Mononuclear cell (primary cell): ENCODE results near the gene TTLL8. TPM values are rescaled to one million over a fixed set of nuclear protein-coding genes. Genes with fewer than 3 reads are reported as not detected.

Source experiments
- H3K27me3 ChIP-seq: 2 replicates; pipeline ENCODE4 v1.6.0; 2011; ENCODE audit warnings: low read length, control low read depth; ENCODE audit not compliant: insufficient read depth
- H3K4me1 ChIP-seq: 2 replicates; pipeline ENCODE4 v1.5.1; 2011; ENCODE audit warnings: mild to moderate bottlenecking, low read length, control low read depth; ENCODE audit not compliant: insufficient read depth
- H3K4me3 ChIP-seq: 2 replicates; pipeline ENCODE4 v1.5.1; 2011; ENCODE audit warnings: mild to moderate bottlenecking, low read length, moderate library complexity
- H3K9me3 ChIP-seq: 2 replicates; pipeline ENCODE4 v1.5.1; 2011; ENCODE audit warnings: low read depth, mild to moderate bottlenecking, control low read depth, low read length
- total RNA-seq: library from RNA; depleted of rRNA; stranded (reverse); fragments of >200 nt; gene quantifications from one replicate; pipeline ENCODE4 v1.2.3, GENCODE V29; 2012

The TTLL8 gene
- total RNA-seq, 1 donor, result not detected

DNA sequence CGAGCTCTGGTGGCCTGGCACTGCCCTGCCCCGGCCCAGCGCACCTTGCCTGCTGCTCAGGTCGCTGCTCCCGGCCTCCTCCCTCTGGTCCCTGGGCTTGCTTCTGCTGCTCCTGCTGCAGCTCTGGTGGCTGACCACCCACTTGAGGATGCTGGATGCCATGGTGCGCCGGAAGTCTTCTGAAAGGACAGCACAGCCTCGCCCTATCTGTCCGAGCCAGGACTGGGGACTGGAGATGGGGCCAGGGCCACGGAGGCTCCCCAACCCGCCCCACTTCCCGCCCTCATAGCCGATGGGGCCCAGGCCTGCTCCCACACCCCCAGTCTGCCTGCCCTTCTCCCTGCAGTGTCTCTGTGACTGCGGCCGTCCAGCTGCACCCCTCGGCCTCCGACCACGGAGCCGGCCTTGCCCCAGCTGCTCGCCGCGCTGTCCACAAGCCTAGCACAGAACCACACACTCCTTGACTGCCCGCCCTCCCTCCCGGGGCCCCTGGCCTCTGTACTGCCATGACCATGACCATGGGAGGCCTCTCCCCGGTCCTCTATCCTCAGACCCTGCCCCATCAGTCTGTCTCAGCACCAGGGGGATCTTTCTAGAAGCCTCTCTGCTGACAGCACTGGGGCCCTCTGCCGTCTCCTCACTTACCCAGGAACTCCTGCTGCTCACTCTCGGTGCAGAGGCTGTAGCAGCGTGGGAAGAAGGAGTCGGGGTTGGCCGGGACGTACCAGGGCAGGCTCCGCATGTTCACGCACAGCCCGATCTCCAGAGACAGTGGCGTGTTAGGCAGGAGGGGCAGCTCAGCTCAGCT, 12.7 kb downstream of the TTLL8 start:
- Histone ChIP-seq H3K4me3 (no peak overlapping the region), H3K27me3 (no peaks in the 10 kb centered on the region), H3K4me1 (no peaks in the 10 kb centered on the region), H3K9me3 (no peaks in the 10 kb centered on the region)

DNA sequence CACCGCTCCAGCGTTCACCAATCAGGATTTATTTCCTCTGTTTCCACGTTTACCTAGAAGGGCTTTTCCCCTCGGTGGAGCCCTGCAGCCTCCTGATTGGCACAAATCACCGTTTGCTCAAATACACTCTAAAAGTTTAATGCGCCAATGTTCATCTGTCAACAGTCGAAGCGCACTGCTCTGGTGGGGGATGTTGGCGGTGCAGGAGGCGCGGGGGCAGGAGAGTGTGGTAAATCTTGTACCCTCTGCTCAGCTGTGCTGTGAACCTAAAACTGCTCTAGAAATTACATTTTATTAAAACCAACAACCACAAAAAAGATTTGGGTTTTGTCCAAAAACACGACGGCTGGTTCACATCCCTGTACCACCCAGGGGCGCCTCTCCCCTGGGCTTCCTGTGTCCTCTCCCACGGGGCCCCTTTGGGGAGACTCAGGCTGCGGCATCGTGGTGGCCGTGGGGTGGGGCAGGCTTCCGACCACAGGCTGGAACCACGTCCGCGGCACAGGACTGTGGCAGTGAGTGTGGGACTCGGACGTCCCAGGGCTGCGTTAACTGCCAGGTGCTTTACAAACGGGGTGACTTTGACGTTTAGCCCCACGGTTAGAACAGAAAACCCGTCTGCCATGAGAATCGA, 13.5 kb downstream of the TTLL8 start:
- H3K27me3 ChIP-seq, result no peaks in the 10 kb centered on the region
- H3K4me3 ChIP-seq, result no peak overlapping the region
- no peaks in the 10 kb centered on the region for H3K4me1 ChIP-seq
- no peaks in the 10 kb centered on the region for H3K9me3 ChIP-seq

DNA sequence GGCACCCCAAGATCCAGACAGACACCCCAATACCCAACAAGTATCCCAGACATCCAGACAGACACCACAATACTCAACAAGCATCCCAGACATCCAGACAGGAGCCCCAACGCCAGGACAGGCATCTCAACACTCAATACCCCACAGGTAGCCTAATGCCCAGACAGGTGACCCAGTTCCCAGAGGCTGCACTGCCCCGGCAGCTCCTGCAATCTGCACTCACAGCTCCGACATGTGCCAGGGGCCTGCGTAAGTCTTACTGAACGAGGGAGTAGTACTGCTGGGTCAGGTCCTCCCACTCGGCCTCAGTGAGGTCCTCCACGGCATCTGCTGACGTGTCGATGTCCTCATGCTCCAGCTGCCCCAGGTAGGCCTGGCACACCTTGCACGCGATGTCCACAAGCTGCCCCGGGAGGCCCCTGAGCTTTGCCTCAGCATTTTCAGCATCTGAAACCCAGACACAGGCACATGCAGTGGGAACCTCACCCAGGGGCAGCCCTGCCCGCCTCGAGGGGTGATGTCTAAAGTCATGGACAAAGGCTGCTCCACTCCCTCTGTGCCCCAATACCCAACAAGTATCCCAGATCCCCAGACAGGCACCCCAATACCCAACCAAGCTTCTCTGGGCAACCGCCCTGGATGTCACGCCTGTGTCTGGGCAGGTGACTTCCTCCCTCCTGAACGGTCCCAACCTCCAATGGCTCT, 16.6 kb downstream of the TTLL8 start:
- Histone ChIP-seq H3K27me3 (no peaks in the 10 kb centered on the region), H3K4me3 (no peak overlapping the region), H3K4me1 (no peaks in the 10 kb centered on the region), H3K9me3 (no peaks in the 10 kb centered on the region)

DNA sequence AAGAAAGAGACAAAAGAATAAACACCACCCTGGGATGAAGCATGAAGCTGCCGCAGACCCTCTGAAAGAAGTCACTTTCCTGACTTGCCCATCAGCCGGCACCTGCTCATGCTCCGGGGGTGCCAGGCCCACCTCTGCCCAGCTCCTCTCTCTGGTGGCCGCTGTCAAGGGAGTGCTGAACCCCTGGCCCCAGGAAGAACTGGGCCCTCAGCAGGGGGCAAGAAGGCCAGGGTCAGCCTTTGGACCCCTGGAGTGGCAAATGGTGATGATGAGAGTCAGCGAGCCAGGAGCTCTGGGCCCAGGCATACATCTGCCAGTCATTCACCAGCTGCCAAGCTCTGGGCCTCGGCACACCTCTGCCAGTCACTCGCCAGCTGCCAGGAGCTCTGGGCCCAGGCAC, 17.4 kb downstream of the TTLL8 start:
- Histone ChIP-seq H3K4me3 (no peak overlapping the region), H3K27me3 (no peaks in the 10 kb centered on the region), H3K9me3 (no peaks in the 10 kb centered on the region), H3K4me1 (no peaks in the 10 kb centered on the region)

DNA sequence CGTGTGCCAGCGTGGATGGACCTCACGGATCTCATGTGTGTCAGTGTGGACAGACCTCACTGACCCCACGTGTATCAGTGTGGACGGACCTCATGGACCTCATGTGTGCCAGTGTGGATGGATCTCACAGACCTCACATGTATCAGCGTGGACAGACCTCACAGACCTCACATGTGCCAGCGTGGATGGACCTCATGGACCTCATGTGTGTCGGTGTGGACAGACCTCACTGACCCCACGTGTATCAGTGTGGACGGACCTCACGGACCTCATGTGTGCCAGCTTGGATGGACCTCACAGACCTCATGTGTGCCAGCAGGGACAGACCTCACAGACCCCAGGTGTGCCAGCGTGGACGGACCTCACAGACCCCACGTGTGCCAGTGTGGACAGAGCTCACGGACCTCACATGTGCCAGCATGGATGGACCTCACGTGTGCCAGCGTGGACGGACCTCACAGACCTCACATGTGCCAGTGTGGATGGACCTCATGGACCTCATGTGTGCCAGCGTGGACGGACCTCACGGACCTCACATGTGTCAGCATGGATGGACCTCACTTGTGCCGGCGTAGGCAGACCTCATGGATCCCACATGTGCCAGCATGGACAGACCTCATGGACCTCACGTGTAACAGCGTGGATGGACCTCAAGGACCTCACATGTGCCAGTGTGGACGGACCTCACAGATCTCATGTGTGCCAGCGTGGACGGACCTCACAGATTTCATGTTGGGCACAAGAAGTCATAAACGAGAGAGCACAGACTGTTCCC, 18.2 kb downstream of the TTLL8 start:
- H3K4me3 ChIP-seq, result no peak overlapping the region
- H3K9me3 ChIP-seq, result no peaks in the 10 kb centered on the region
- no peaks in the 10 kb centered on the region for H3K4me1 ChIP-seq
- H3K27me3 ChIP-seq, result no peaks in the 10 kb centered on the region

DNA sequence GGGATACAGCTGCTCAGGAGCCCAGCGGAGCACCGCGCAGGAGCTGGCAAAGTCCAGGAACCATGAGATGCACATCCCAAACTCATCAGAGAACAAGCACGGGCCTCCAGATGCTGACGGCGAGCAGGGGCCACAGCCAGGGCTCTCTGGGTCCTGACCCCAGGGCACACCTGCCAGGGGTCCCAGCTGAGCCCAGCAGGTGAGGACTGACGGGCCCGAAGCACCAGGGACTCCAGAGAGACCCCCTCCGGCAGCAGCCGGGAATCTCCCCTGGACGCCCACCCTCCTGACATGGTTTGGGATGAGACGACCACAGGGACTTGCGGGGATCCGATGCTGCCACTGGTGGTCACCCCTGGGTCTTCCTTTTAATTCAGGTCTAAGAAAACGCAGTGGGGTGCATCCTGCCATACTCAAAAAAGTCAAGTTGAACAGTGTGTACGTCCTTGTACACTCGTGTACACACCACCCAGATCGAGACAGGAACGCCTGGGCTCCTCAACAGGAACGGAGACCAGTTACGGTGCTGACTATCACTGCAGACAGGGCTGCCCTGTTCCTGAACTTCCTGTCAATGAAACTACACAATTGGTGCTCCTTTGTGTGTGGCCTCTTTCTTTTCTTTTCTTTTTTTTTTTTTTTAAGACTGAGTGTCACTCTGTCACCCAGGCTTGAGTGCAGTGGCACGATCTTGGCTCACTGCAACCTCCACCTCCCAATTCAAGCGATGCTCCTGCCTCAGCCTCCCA, 21.9 kb downstream of the TTLL8 start:
- Histone ChIP-seq H3K27me3 (no peaks in the 10 kb centered on the region), H3K9me3 (no peaks in the 10 kb centered on the region), H3K4me3 (no peak overlapping the region), H3K4me1 (no peaks in the 10 kb centered on the region)

DNA sequence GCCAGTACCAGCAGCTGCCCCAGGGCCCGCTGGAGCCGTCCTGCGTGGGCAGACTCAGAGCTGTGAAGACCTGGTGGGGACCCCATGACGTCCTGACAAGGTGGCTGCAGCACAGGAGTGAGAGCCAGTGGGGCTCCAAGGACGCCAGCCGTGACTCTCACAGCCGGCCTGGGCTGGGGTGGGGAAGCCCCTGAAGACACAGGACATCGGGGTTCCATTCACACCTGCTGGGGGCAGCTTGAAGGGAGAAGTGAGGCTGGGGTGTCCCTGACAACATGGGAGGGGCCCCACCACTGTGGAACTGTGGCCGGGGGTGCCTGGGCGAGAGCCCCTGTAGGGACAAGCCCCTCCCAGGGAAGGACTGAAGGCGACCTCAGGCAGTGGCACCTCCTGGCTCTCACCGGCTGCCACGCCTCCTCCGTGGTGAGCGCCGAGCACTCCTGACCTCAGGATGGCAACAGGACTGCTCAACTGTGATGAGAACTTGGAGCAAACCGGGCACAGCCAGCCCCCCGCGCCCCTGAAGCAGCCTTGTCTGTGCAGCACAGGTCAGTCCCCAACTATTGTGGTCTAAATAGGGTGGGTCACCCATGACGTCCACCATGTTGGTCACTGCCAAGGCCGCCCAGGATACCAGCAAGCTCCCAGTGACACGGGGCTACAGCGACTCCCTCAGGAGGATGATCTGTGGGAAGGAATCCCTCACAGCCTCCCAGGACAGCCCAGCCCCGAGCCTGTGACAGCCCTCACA, 22.8 kb downstream of the TTLL8 start:
- no peak overlapping the region for H3K4me3 ChIP-seq
- H3K27me3 ChIP-seq, result no peaks in the 10 kb centered on the region
- peaks cover 3% of the 10 kb centered on the region for H3K4me1 ChIP-seq
- H3K9me3 ChIP-seq, result no peaks in the 10 kb centered on the region

DNA sequence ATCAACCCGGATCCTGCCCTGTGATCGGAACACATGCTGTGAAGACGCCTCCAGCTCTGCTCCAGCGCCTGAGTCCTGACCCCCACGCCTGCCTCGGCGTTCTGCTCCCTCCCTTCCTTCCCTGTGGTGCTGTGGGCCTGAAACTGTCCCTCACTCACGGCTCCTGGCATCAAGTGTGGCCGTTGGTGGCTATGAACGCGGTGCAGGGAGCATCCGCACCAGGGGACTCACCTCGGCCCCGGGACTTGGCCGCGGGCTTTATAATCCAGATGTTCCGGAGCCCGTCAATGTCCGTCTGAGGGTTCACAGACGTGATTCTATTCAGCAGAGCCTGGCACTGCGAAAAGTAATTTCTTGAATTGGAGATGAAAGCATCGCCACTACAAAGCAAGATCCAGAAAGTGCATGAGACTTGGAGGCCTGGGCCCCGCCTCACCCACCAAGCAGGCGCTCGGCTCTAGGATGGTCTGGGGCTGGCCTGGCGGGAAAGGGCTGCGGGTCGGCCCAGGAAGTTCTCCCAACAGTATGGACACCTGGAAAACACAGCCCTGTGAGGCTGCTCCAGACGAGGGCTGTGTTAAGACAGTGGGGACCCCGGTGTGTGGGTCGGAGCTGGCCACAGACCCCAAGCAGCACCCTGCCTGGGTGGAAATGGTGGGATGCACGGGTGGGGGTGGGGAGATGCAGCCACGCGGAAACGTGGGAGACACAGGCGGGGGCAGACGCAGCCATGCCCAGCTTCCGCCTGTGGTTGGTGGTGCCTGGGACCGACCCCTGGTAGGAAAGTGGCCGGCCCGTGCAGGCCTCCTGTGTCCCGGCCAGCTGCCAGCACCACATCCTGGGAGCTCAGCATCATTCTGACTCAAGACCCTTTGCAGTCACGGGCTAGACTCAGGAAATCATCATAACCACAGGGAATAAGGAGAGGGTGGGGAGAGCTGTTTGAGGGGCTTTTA, 23.7 kb downstream of the TTLL8 start:
- Histone ChIP-seq H3K4me3 (no peak overlapping the region), H3K27me3 (no peaks in the 10 kb centered on the region), H3K4me1 (peaks cover 10% of the 10 kb centered on the region), H3K9me3 (no peaks in the 10 kb centered on the region)

DNA sequence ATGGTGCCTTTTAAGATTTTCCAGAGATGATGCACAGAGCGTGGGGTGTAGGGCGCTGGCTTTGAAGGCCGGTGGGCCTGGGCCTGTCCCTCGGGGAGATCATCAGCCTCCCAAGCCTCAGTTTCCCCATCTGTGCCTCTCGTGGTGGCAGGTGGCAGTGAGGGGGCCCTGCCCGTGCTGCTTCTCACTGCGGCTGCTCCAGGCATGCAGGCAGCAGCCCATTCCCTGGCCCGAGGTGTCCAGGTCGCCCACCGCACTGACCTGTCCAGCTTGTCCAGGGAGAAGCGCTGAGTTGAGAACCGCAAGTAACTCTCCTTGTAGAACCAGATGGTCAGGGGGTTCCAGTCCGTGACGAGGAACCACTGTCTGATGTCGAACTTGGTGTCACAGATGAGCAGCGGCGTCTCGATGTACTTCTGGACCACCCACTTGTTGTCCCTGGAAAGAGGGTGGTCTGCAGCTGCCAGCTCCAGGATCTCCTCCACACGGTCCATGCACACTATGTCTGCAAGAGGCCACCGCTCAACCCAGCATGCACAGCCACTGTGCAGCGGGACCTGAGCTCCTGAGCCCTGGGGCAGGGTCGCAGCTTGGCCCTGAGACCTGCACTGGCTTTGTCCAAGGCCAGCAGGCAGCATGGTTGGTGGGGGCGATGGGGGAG, 25.0 kb downstream of the TTLL8 start:
- Histone ChIP-seq H3K27me3 (no peaks in the 10 kb centered on the region), H3K4me1 (peaks cover 10% of the 10 kb centered on the region), H3K4me3 (no peak overlapping the region), H3K9me3 (no peaks in the 10 kb centered on the region)

DNA sequence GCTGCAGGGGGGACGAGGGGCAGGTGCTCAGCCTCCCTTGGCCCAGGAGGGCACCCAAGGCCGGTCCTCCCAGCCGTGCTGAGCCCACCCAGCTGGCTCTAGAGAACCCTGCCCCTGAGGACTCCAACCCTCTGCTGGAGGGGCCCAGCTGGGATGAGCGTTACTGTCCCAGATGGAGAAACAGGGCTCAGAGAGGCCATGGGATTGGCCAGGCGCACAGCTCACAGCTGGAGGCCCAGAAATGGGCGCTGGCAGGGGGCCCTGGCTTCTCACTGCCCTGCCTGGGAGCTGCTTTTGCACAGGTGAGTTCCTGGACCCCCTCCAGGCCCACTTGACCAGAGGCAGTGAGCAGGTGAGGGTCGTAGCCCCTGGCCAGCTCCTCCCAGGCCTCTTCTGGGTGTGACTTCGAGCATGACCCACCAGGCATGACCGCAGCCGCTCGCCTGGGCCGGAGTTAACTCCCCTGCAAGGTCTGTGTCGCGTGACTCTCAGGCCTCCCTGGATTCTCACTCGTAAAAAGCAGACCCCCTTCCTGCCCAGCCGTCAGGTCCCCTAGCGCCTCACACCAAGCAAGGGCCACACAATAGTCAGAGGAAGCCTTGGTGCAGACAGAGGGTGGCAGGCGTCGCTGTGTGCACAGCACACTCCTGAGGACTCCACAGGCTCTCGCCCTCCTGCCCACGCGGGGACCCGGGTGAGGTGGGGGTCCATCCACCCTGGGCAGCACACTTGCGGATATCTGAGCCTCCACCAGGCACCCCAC, 25.8 kb downstream of the TTLL8 start:
- Histone ChIP-seq H3K27me3 (no peaks in the 10 kb centered on the region), H3K9me3 (no peaks in the 10 kb centered on the region), H3K4me3 (no peak overlapping the region), H3K4me1 (peaks cover 10% of the 10 kb centered on the region)

DNA sequence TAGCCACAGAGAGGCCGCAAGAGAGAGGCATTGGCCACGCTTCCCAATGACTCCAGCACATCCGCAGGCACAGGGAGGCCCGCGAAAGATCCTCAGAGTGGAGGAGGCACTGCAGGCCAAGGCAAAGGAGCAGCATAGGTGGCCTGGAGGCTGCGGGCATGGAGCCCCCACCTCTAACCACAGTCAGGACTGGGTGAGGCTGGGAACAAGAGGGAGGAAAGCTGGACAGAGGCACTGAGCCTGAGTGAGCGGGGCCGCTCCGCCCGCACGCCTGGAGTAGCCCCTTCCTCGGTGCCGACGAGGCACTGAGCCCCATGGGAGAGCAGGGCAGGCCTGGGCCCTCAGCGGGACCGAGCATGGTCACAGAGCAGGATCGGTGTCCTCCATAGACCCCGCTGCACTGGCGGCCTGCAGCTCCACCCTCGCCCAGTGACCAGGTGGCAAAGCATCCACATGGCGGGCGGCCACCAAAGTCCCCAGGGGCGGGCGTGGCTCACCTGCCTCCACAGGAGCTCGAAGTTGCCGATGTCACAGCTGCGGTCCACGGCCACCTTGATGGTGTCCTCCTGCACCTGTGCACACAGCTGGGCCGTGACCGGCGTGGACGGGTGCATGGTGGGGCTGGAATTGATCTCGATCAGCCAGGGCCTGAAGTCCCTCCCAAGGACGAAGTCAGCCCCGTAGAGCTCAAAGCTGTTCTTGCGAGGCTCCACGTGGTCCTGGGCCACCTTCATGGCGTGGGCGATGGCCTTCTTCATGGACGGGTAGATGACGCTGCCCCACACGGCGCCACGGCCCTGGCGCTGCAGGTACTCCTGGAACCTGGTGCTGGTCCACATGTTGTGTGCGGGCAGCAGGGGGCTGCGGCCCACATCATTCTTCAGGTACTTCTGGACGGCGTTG, 26.7 kb downstream of the TTLL8 start:
- Histone ChIP-seq H3K27me3 (no peaks in the 10 kb centered on the region), H3K4me3 (no peak overlapping the region), H3K4me1 (peaks cover 10% of the 10 kb centered on the region), H3K9me3 (no peaks in the 10 kb centered on the region)
